ENCODE results near the gene CREB1. TPM values are rescaled to one million over a fixed set of nuclear protein-coding genes. Genes with fewer than 3 reads are reported as not detected.

CREB1 gene
- total and polyA plus RNA-seq, 2 donors (not counting 3 experiments of a cell fraction or from before 2014, with no cell fraction given): 31.0 to 71.1 TPM

GRCh38 chr2:207490441-207490840 lies 39.3 kb upstream of the CREB1 start:
- no peaks in the 10 kb centered on the region for H3K4me1 ChIP-seq (ENCODE audit: control insufficient read depth, extremely low read depth, insufficient read depth, low read length)
- H3K9me1 ChIP-seq (replicated peaks; ENCODE audit: control insufficient read depth, extremely low read depth, insufficient read depth, low read length): no peaks in the 10 kb centered on the region
- no peak overlapping the region for H2AFZ ChIP-seq (ENCODE audit: low read depth, low read length)
- DNase-seq (ENCODE audit: low read depth, low spot score) (no peak), FAIRE-seq (no peak)
- peaks cover 0 to 1% of the 10 kb centered on the region in 2 experiments for H3K27me3 ChIP-seq (ENCODE audit: control insufficient read depth in 2 of 2, insufficient read depth in 2 of 2, low read length in 2 of 2)
- ChIA-PET POLR2A (no interaction called here), CTCF (no interaction called here)
- H3K4me2 ChIP-seq (ENCODE audit: insufficient read depth, low read length): no peak overlapping the region
- no peak for TF ChIP-seq CTCF (IDR thresholded peaks at IDR 0.05; ENCODE audit: extremely low read depth in 1 of 2, insufficient read depth in 1 of 2, low read depth in 1 of 2, low read length in 2 of 2)
- TF ChIP-seq FOS (IDR thresholded peaks at IDR 0.05; ENCODE audit: borderline replicate concordance, insufficient read depth, low read length): no peak
- TF ChIP-seq JUN (IDR thresholded peaks at IDR 0.05; ENCODE audit: borderline replicate concordance, insufficient read depth, insufficient read length, low read depth): no peak
- no peak for TF ChIP-seq POLR2AphosphoS5 (IDR thresholded peaks at IDR 0.05; ENCODE audit: insufficient read depth, low read depth, low read length)
- no peak for TF ChIP-seq POLR2A (IDR thresholded peaks at IDR 0.05; ENCODE audit: low read depth, low read length)
- no peak for TF ChIP-seq EZH2 (IDR thresholded peaks at IDR 0.05; ENCODE audit: borderline replicate concordance, low read depth, low read length, severe bottlenecking)
- no peak for TF ChIP-seq GATA2 (IDR thresholded peaks at IDR 0.05; ENCODE audit: insufficient read depth, insufficient read length, low read depth, low read length)
- no peak for TF ChIP-seq MAX (IDR thresholded peaks at IDR 0.05; ENCODE audit: insufficient read depth, insufficient read length)
- TF ChIP-seq MYC (IDR thresholded peaks at IDR 0.05; ENCODE audit: low read depth, low read length): no peak
- H3K36me3 ChIP-seq (ENCODE audit: control insufficient read depth in 2 of 2, extremely low read depth in 1 of 2, insufficient read depth in 2 of 2, low read length in 2 of 2): no peaks in the 10 kb centered on the region
- no peak overlapping the region for H3K4me3 ChIP-seq (replicated peaks in 1 of 3; ENCODE audit: insufficient read depth in 1 of 3, low read depth in 1 of 3, low read length in 3 of 3)
- H3K9ac ChIP-seq (replicated peaks; ENCODE audit: extremely low read depth, insufficient read depth, low read length): no peak overlapping the region
- no peaks in the 10 kb centered on the region for H3K79me2 ChIP-seq (ENCODE audit: control insufficient read depth, insufficient read depth, low read length)
- dilution Hi-C loops (cut with MboI; ENCODE audit: extremely low pct_ligation_motif_present, low sequenced_read_pairs): no loop called here
- no TSS peak for BruUV-seq (replicated peaks)
- H3K9me3 ChIP-seq (replicated peaks; ENCODE audit: control insufficient read depth, insufficient read depth, low read length): no peaks in the 10 kb centered on the region
- intact Hi-C loops (cut with micrococcal nuclease): no loop called here
- no peak overlapping the region for H3K27ac ChIP-seq (ENCODE audit: insufficient read depth, low read depth, low read length)
- no peaks in the 10 kb centered on the region for H4K20me1 ChIP-seq (replicated peaks; ENCODE audit: control insufficient read depth, extremely low read depth, insufficient read depth, low read length)
